Fibroblast of pulmonary artery (primary cell): Measurements from ENCODE around the gene GATD1.

ENCODE experiments used
- DNase-seq: peaks from one replicate; pipeline ENCODE4 v3.0.0-alpha.2; 2010; ENCODE audit warnings: low read depth
- H3K4me3 ChIP-seq: replicated peaks from 2 replicates; pipeline ENCODE4 v1.5.1; 2011; ENCODE audit warnings: low read depth, mild to moderate bottlenecking, control low read depth, low read length, moderate library complexity
- TF ChIP-seq, protein P1 (sequence below): IDR thresholded peaks from 2 replicates; pipeline ENCODE4 v1.5.1; 2011; ENCODE audit warnings: mild to moderate bottlenecking, control low read depth, low read length, inconsistent platforms; ENCODE audit errors: missing control alignments

Gene GATD1

DNA sequence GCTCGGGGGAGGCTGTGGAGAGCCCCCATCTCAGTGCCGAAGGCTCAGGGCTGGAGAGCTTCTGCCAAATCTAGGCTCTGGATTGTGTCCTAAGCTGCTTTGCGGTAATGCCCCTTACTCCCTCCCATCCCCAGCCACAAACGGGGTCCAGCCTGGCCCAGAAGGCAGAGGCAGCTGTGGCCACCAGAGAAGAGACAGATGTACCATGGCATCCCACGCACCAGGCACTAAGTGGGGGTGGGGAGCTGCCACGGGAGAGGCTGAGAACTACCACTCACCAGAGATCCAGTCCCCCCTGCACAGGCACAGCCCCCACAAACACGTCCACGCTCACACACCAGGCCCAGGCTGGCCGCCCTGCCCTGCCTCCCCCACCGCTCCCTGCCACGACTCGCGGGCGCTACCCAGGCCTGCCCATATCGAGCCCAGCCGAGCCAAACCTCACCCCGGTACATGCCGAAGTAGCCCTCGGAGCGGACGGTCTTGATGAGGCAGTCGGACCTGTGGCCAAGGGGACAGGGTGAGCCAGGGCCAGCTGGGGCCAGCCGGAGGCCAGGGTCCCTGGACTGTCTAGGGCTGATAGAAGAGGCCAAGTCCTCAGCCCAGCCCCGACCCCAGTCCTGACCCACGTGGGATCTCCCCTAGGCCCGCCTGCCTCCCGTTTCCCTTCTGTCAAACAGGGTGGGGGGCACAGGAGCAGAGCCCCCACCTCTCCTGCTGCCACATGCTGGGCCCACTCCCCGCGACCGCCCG, 16.9 kb upstream of the GATD1 start:
- no peak overlapping the region for H3K4me3 ChIP-seq
- TF ChIP-seq, protein P1, sequence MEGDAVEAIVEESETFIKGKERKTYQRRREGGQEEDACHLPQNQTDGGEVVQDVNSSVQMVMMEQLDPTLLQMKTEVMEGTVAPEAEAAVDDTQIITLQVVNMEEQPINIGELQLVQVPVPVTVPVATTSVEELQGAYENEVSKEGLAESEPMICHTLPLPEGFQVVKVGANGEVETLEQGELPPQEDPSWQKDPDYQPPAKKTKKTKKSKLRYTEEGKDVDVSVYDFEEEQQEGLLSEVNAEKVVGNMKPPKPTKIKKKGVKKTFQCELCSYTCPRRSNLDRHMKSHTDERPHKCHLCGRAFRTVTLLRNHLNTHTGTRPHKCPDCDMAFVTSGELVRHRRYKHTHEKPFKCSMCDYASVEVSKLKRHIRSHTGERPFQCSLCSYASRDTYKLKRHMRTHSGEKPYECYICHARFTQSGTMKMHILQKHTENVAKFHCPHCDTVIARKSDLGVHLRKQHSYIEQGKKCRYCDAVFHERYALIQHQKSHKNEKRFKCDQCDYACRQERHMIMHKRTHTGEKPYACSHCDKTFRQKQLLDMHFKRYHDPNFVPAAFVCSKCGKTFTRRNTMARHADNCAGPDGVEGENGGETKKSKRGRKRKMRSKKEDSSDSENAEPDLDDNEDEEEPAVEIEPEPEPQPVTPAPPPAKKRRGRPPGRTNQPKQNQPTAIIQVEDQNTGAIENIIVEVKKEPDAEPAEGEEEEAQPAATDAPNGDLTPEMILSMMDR = no peak
- DNase-seq = no peak

DNA sequence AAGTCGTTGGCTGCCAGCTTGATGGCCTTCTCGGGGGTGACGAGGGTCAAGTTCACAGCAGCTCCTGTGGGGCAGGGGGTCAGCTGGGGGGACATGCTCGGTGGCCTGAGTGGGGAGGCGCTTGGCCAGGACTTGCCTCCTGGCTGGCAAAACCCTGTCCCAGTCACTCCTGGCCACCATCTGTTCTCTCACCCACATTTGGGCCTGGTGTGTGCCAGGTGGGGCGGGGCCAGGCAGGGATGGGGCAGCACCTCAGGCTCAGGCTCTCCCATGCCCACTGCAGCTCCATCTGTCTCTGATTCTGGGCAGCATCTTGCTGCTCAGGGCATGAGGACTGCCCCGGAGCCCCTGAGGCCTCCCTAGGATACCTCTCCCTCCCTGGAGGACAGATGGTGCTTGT, 16.3 kb upstream of the GATD1 start:
- no peak overlapping the region for H3K4me3 ChIP-seq
- DNase-seq = no peak
- TF ChIP-seq, protein P1 = no peak

DNA sequence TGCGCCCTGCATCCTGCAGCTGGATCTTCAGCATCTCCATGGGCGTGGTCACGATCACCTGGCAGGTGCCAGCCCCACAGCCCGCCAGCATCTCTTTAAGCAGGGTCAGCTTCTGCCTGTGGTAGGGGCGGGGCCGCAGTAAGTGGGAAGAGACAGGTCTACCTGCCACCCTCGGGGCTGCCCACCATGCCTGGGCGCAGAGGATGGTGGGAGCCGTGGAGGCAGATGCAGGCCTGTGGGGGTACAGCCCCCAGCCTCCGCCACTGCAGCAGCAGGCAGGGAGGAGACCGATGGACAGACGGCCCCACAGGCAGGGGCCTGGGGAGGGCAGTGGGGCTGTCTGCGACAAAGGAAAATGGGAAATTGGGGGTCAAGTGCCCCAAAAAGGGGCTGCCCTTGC, 15.6 kb upstream of the GATD1 start:
- H3K4me3 ChIP-seq = no peak overlapping the region
- TF ChIP-seq, protein P1 = no peak
- no peak for DNase-seq

DNA sequence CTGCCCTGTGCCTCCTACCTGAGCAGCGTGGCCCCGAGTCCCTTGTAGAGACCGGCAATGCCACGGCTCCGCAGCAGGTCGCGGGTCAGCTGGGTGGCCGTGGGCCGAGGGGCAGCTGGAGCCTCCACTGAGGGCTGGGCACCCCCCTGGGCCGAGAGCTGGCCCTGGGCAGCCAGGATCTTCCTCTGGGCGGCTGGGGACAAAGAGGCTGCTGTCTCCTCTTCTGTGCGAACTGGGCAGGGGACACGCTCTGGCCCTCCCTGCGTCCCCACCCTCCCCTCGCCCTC, 15.2 kb upstream of the GATD1 start:
- H3K4me3 ChIP-seq = no peak overlapping the region
- TF ChIP-seq, protein P1 = no peak
- DNase-seq = no peak

DNA sequence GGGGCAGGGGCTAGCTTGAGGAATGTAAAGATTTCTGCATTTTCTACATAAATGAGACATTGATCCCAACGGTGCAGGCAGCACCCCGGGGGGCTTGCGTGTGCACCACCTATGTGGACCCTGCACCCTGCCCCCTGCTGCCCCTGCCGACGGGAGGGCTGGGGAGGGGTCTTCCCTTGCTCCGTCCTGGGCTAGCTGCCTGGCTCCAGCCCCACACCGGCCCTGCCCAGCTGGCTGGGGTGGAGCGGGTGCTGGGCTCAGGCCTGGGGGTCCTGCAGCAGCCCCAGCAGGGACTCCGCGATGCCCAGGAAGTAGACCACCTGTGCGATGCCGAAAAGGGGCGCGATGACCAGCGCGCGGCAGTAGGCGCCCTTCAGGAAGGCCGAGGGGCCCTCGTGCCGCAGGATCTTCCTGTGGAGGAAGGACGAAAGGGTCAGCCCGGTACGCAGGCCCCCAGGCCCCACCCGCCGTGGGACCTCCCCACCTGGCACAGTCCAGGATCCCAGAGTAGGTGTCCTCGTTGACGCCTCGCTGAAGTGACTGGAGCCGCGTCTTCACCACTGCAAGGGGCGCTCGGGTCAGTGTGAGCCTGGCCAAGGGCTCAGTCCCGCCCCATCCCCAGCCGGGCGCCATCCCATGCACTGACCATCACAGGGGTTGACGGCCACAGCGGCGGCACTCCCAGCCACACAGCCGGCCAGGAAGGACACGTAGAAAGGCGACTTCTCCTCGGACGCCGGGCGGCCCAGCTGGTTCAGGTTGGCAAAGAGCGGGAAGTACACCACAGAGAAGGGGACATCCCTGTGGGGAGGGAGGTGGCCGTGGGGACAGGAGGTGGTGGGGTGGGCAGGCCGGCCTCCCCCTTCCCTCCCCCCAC, 14.6 kb upstream of the GATD1 start:
- no peak overlapping the region for H3K4me3 ChIP-seq
- DNase-seq = no peak
- TF ChIP-seq, protein P1 = no peak

DNA sequence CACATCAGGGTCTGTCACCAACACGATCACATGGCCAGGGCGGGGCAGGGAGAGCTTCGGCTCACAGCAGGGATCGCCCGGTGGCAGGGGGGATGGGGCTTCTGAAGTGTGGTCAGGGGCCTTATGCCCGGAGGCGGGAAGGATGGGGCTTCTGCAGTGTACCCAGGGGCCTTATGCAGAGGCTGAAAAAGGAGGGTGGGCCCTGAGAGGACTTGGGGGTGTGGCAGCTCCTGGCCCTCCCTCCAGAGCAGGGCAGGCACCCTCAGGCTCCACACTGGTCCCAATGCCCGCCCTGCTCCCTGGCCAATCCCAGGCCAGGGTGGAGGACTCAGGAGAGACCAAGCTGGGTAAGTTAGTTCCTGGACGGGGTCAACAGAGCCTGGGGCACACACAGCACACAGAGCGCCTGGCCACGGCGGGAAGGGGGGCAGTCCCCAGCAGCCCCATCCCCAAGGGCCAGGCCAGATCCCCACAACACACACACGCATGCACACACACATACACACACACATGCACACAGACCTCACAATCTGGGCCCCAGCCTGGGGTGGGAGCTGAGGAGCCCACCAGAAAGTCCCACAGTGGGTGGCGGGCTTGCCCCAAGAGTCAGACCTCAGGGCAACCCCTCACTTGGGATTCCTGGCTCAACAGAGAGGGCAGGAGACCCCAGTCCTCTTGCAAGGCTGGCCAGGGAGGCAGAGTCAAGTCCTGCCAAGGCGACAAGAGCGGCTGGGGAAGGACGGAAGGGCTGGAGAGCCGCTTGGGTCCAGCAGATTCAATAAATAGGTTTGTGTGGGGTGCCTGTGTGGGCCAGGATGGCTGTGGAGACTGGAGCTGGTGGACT, 13.7 kb upstream of the GATD1 start:
- no peak for DNase-seq
- TF ChIP-seq, protein P1 = no peak
- H3K4me3 ChIP-seq = no peak overlapping the region
